Measurements from ENCODE around the gene NCKAP5. TPM values are rescaled to one million over a fixed set of nuclear protein-coding genes. Genes with fewer than 3 reads are reported as not detected.

The NCKAP5 gene
- total and polyA plus RNA-seq, 4 donors, result 2.3 to 20.2 (median 8.1) TPM

DNA sequence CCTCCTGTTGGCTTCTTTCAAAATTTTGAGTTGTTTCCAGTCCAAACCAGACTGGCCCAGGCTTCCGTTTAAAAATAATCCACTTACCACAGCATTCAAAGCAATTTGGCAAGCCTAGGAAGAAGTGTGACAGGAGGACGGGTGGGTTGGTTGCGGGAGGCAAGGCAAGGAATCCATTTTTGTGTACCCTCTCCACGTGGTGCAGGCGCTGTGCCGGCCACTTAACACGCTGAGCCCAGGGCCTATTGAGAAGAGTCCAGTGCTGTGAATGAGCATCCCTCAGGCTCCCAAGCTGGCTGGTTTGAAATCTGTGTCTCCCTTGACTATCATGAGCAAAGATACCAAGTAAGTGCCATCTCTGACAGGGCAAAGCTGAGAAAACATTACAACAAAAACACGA is 160.9 kb downstream of the NCKAP5 start:
- no peak overlapping the region for H3K9ac ChIP-seq (ENCODE audit: insufficient read depth in 1 of 2, low read length in 2 of 2)
- H3K36me3 ChIP-seq (ENCODE audit: control insufficient read depth in 4 of 4, insufficient read depth in 4 of 4, low read length in 4 of 4), result peaks cover 0 to 1% (median 0%) of the 10 kb centered on the region in 4 donors
- TF ChIP-seq CTCF (IDR thresholded peaks at IDR 0.05; ENCODE audit: control extremely low read depth, extremely low read depth), result no peak
- H3K9me3 ChIP-seq (ENCODE audit: control insufficient read depth in 4 of 4, insufficient read depth in 3 of 4, low read length in 3 of 4), result no peaks in the 10 kb centered on the region
- DNase-seq, result no peak
- no peaks in the 10 kb centered on the region for H3K27me3 ChIP-seq (ENCODE audit: control insufficient read depth in 3 of 3, insufficient read depth in 3 of 3, low read length in 2 of 3)
- no peaks in the 10 kb centered on the region for H3K4me1 ChIP-seq (ENCODE audit: control insufficient read depth in 5 of 5, insufficient read depth in 5 of 5, low read length in 5 of 5)
- no peak overlapping the region for H3K4me3 ChIP-seq
- H3K27ac ChIP-seq (ENCODE audit: low read depth in 1 of 2, low read length in 1 of 2), result peak overlapping the region in 1 of 2 donors; percentile 17
- ATAC-seq (ENCODE audit: insufficient read depth, low FRiP score), result no peak
- WGBS, 2 donors, result 77 to 89% methylated on average over 8 of the region's 8 CpGs

- H3K36me3 ChIP-seq (ENCODE audit: control insufficient read depth in 4 of 4, insufficient read depth in 4 of 4, low read length in 4 of 4), result peaks cover 0 to 1% (median 0%) of the 10 kb centered on the region in 4 donors
- H3K27me3 ChIP-seq (ENCODE audit: control insufficient read depth in 3 of 3, insufficient read depth in 3 of 3, low read length in 2 of 3), result no peaks in the 10 kb centered on the region
- TF ChIP-seq CTCF (IDR thresholded peaks at IDR 0.05; ENCODE audit: control extremely low read depth, extremely low read depth), result no peak
- 68 to 87% methylated on average over 4 of the region's 4 CpGs for WGBS, 2 donors
- no peak overlapping the region for H3K27ac ChIP-seq (ENCODE audit: low read depth in 1 of 2, low read length in 1 of 2)
- H3K4me3 ChIP-seq, result no peak overlapping the region
- DNase-seq (no peak), ATAC-seq (ENCODE audit: insufficient read depth, low FRiP score) (no peak)
- H3K4me1 ChIP-seq (ENCODE audit: control insufficient read depth in 5 of 5, insufficient read depth in 5 of 5, low read length in 5 of 5), result no peaks in the 10 kb centered on the region
- no peaks in the 10 kb centered on the region for H3K9me3 ChIP-seq (ENCODE audit: control insufficient read depth in 4 of 4, insufficient read depth in 3 of 4, low read length in 3 of 4)
- no peak overlapping the region for H3K9ac ChIP-seq (ENCODE audit: insufficient read depth in 1 of 2, low read length in 2 of 2)
These were observed 163.0 kb downstream of the NCKAP5 start for GRCh38 chr2:133405252-133405651.

- H3K9ac ChIP-seq (ENCODE audit: insufficient read depth in 1 of 2, low read length in 2 of 2), result no peak overlapping the region
- no peaks in the 10 kb centered on the region for H3K9me3 ChIP-seq (ENCODE audit: control insufficient read depth in 4 of 4, insufficient read depth in 3 of 4, low read length in 3 of 4)
- peaks cover 0 to 2% (median 0%) of the 10 kb centered on the region in 5 donors for H3K4me1 ChIP-seq (ENCODE audit: control insufficient read depth in 5 of 5, insufficient read depth in 5 of 5, low read length in 5 of 5)
- DNase-seq, result no peak
- H3K27me3 ChIP-seq (ENCODE audit: control insufficient read depth in 3 of 3, insufficient read depth in 3 of 3, low read length in 2 of 3), result no peaks in the 10 kb centered on the region
- ATAC-seq (ENCODE audit: insufficient read depth, low FRiP score), result no peak
- 91 to 97% methylated on average over 2 of the region's 2 CpGs for WGBS, 2 donors
- no peak for TF ChIP-seq CTCF (IDR thresholded peaks at IDR 0.05; ENCODE audit: control extremely low read depth, extremely low read depth)
- H3K36me3 ChIP-seq (ENCODE audit: control insufficient read depth in 4 of 4, insufficient read depth in 4 of 4, low read length in 4 of 4), result peaks cover 0 to 1% (median 0%) of the 10 kb centered on the region in 4 donors
- H3K27ac ChIP-seq (ENCODE audit: low read depth in 1 of 2, low read length in 1 of 2), result no peak overlapping the region
- no peak overlapping the region for H3K4me3 ChIP-seq
These were observed 167.9 kb downstream of the NCKAP5 start for GRCh38 chr2:133400411-133400810.

DNA sequence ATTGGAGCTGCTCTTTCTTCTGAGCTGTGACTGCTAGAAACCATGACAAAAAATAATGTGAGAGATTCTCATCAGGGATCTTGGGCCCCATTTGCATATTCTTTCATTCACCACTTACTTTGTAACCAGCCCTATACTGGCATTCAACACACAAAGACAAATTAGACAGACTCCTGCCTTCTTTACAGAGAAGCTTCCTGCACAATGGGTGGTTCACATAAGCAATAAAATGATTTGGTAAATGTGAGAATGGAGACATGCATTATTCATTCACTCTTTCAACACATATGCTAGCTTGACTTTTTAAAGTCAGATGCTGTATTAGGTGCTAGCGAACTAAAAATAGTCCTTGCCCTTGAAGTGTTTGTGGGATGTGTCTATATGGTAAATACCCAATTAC is 174.4 kb downstream of the NCKAP5 start:
- Histone ChIP-seq H3K4me3 (no peak overlapping the region), H3K27me3 (ENCODE audit: control insufficient read depth in 3 of 3, insufficient read depth in 3 of 3, low read length in 2 of 3) (no peaks in the 10 kb centered on the region), H3K9me3 (ENCODE audit: control insufficient read depth in 4 of 4, insufficient read depth in 3 of 4, low read length in 3 of 4) (peaks cover 0 to 3% (median 0%) of the 10 kb centered on the region in 4 donors), H3K9ac (ENCODE audit: insufficient read depth in 1 of 2, low read length in 2 of 2) (no peak overlapping the region), H3K27ac (ENCODE audit: low read depth in 1 of 2, low read length in 1 of 2) (no peak overlapping the region), H3K4me1 (ENCODE audit: control insufficient read depth in 5 of 5, insufficient read depth in 5 of 5, low read length in 5 of 5) (peaks cover 0 to 2% (median 0%) of the 10 kb centered on the region in 5 donors), H3K36me3 (ENCODE audit: control insufficient read depth in 4 of 4, insufficient read depth in 4 of 4, low read length in 4 of 4) (no peaks in the 10 kb centered on the region)
- DNase-seq (no peak), ATAC-seq (ENCODE audit: insufficient read depth, low FRiP score) (no peak)
- 77 to 87% methylated on average over 1 of the region's 1 CpG for WGBS, 2 donors
- TF ChIP-seq CTCF (IDR thresholded peaks at IDR 0.05; ENCODE audit: control extremely low read depth, extremely low read depth), result no peak

Data from lung (tissue), 12 donors.